Measurements from ENCODE around the gene LRRC3. TPM values are rescaled to one million over a fixed set of nuclear protein-coding genes. Genes with fewer than 3 reads are reported as not detected.

LRRC3 gene
- polyA plus RNA-seq, 3 donors: 0.81 to 2.4 (median 2.1) TPM

- WGBS, 3 donors: 78 to 93% (median 88%) methylated on average over 24 to 43 of the region's 43 CpGs
- no peak overlapping the region for H3K27ac ChIP-seq (ENCODE audit: low read depth, low read length)
These were observed 29.4 kb downstream of the LRRC3 start for GRCh38 chr21:44484498-44485253.

DNA sequence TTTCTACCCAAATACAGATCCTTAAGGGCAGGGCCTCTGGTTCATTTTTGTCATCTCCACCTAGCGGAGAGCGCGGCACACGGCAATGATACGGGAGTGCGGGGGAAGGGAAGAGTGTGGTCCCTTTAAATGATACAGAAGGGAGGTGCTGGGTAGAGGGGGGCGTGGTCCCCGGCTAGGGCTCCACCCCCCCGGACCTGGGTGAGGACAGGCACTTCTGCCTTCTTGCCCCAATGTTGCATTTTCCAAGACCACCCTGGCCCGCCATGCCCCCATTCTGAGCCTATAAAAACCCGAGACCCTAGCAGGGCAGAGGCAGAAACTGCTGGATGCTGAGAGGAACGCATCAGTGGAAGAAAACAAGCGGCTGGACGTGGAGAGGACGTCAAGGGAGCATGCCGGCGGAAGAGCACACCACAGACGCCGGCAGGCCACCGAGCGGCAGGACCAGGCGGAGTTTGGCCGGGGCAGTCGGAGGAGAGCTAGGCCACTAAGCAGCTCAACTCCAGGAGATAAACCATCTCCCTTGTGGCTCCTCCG lies 30.0 kb downstream of the LRRC3 start:
- no peak overlapping the region for H3K27ac ChIP-seq (ENCODE audit: low read depth, low read length)
- 58 to 78% (median 69%) methylated on average over 25 of the region's 25 CpGs for WGBS, 3 donors

DNA sequence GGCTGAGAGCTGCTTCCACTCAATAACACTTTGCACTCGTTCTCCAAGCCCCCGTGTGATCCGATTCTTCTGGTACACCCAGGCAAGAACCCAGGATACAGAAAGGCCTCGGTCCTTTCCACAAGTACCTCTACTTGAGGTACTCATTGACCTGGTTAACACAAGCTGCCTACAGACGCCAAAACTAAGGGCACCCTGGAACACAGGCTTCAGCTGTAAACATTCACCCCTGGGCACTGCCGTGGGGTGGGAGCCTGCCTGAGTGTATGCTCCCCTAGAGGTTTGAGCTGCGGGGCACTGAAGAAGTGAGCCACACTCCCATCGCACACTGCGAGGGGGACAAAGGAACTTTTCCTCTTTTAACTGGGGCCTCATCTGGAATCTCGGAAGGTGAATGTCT lies 30.5 kb downstream of the LRRC3 start:
- WGBS, 3 donors: 63 to 84% (median 77%) methylated on average over 10 of the region's 10 CpGs
- H3K27ac ChIP-seq (ENCODE audit: low read depth, low read length): no peak overlapping the region

- no peak overlapping the region for H3K27ac ChIP-seq (ENCODE audit: low read depth, low read length)
- 77 to 85% (median 83%) methylated on average over 16 of the region's 16 CpGs for WGBS, 3 donors
These were observed 31.0 kb downstream of the LRRC3 start for GRCh38 chr21:44486302-44486701.

- WGBS, 3 donors: 24 to 40% (median 30%) methylated on average over 4 of the region's 4 CpGs
These were observed 32.5 kb downstream of the LRRC3 start for GRCh38 chr21:44487831-44488230.

GRCh38 chr21:44489962-44490361 lies 34.7 kb downstream of the LRRC3 start:
- WGBS, 3 donors: 32 to 37% (median 34%) methylated on average over 7 of the region's 7 CpGs
- no peak overlapping the region for H3K27ac ChIP-seq (ENCODE audit: low read depth, low read length)

More at GRCh38 chr21:44487831-44488230, 32.5 kb downstream of the LRRC3 start:
- no peak overlapping the region for H3K27ac ChIP-seq (ENCODE audit: low read depth, low read length)

DNA sequence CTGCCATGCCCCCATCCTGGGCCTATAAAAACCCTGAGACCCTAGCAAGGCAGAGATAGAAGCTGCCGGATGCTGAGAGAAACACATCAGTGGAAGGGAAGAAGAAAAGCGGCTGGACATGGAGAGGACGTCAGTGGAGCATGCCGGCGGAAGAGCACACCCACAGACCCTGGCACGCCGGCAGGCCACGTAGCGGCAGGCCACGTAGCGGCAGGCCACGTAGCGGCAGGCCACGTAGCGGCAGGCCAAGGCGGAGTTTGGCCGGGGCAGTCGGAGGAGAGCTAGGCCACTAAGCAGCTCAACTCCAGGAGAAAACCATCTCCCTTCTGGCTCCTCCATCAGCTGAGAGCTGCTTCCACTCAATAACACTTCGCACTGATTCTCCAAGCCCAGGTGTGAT lies 35.1 kb downstream of the LRRC3 start:
- no peak overlapping the region for H3K27ac ChIP-seq (ENCODE audit: low read depth, low read length)
- 93 to 96% (median 95%) methylated on average over 19 of the region's 19 CpGs for WGBS, 3 donors

DNA sequence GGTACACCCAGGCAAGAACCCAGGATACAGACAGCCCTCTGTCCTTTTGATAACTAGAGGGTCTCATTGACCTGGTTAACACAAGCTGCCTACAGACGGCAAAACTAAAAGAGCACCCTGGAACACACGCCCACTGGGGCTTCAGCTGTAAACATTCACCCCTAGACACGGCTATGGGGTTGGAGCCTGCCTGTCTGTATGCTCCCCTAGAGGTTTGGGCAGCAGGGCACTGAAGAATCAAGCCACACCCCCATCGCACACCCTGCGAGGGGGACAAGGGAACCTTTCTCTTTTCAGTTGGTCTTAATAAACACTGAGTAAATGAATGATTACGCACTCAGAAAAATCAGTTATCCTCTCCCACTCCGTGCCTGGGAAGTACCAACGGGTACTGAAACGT lies 35.5 kb downstream of the LRRC3 start:
- H3K27ac ChIP-seq (ENCODE audit: low read depth, low read length): no peak overlapping the region
- 58 to 90% (median 87%) methylated on average over 9 of the region's 9 CpGs for WGBS, 3 donors

DNA sequence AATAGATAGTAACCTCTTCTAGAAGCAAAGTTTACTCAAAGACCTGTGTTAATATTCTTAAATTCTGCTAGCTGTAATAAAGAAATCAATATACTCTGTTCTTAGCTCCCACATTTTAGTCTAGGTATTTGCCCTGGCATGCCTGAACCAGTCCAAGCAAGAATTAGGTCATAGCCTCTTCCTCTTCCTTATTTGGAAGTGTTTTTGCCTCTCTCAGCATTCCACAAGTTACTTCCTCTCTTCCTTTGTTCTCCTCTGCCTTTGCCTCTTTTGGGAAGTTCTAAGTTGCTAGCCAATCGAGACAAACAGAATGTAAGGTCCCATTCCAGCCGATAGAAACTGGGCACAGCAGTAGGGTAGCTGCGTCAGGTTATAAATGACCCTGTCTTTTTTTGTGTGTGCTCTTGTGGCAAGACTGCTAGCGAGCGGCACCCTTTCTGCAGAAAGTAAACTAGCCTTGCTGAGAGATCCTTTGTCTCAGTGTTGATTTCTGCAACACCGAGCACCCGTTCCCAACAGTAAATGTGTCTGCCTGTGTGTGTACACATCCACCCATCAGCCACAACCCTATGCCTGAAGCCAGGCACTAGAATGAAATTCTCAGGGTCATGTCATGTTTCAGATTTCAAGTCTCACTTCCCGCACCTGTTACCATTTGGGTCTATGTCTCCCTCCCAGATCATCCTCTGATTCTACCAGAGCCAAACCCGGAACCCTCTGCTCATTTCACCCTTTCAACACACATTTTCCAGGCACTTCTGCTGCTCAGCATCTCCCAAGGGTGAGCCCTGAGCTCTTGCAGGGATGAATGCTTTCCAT lies 37.5 kb downstream of the LRRC3 start:
- H3K27ac ChIP-seq (ENCODE audit: low read depth, low read length): no peak overlapping the region
- 86 to 93% (median 88%) methylated on average over 9 of the region's 9 CpGs for WGBS, 3 donors

DNA sequence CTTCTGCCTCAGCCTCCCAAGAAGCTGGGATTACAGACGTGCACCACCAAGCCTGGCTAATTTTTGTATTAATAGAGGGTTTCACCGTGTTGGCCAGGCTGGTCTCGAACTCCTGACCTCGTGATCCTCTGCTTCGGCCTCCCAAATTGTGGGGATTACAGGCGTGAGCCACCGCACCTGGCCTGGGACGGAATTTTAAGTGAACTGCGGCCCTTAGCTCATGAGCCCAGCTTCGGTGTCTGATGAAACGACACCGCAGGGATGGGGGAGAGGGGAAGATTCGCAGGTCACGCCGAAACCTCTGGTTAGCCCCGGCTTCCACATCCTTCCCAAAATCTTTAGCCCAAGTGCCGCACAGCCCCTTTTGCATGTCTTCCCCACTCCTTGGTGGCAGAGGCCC lies 39.1 kb downstream of the LRRC3 start:
- 87 to 93% (median 91%) methylated on average over 15 to 17 of the region's 17 CpGs for WGBS, 3 donors
- no peak overlapping the region for H3K27ac ChIP-seq (ENCODE audit: low read depth, low read length)

DNA sequence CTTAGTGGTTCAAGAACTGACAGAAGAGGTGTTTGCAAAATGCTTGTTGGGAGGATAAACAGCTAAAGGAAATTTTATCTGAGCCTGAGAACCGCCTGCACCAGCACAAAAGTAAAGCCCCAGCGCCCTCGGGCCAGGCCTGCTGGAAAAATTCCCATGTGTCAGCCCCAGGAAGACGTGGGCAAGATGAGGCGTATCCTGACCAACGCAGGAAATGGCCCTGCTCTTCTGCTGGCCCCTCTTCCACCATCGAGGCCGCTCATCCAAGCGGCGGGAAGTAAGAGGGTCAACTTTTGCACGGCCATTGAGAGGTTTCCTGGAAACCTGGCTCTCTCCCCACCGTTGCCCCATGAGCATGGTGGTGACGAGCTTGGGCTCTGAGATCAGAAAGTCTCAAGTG lies 39.6 kb downstream of the LRRC3 start:
- WGBS, 3 donors: 72 to 88% (median 75%) methylated on average over 13 of the region's 13 CpGs
- H3K27ac ChIP-seq (ENCODE audit: low read depth, low read length): no peak overlapping the region

DNA sequence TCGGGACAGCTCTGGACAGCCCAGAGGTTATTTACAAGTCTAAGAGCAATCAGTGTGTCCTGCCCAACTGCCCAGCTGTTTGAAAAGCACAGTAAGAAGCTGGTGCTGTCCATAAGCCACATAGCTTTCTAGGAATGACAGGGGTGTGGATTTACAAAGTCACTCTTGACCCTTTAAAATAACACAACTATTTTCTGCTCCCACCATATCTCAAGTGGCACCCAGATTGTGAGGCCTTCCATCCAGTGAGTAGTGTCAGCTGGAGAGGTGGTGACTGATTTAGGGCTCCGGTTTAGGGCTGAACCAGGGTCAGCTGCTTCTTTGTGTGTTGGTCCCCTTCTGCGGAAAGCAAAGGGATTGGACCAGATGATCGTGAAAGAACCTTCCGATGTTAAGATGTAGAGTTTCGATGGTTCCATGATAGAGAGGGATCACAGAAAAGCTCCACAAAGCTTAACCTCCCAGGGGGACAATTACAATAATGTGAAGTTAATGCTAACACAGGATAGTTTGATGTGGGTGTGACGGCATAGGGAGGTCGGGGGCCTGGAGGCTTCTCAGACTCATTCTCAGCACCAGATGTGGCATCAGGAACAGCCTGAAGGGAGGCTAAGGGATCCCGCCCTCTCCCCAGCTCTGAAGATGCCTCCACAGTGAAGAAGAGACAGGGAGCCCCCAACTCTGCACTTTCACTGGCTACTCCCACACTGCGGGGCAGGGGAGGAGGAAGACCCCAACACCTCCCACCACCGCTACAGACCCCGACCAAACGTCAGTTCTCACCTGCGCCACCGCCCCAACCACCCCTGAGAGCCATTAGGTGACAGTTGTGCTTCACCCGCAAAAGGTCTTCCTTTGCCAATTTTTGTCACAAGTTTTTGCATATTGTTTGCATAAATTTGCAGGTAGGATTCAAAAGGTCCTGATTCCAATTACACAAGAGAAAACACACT lies 40.6 kb downstream of the LRRC3 start:
- no peak overlapping the region for H3K27ac ChIP-seq (ENCODE audit: low read depth, low read length)
- WGBS, 3 donors: 87 to 90% (median 89%) methylated on average over 16 of the region's 16 CpGs

DNA sequence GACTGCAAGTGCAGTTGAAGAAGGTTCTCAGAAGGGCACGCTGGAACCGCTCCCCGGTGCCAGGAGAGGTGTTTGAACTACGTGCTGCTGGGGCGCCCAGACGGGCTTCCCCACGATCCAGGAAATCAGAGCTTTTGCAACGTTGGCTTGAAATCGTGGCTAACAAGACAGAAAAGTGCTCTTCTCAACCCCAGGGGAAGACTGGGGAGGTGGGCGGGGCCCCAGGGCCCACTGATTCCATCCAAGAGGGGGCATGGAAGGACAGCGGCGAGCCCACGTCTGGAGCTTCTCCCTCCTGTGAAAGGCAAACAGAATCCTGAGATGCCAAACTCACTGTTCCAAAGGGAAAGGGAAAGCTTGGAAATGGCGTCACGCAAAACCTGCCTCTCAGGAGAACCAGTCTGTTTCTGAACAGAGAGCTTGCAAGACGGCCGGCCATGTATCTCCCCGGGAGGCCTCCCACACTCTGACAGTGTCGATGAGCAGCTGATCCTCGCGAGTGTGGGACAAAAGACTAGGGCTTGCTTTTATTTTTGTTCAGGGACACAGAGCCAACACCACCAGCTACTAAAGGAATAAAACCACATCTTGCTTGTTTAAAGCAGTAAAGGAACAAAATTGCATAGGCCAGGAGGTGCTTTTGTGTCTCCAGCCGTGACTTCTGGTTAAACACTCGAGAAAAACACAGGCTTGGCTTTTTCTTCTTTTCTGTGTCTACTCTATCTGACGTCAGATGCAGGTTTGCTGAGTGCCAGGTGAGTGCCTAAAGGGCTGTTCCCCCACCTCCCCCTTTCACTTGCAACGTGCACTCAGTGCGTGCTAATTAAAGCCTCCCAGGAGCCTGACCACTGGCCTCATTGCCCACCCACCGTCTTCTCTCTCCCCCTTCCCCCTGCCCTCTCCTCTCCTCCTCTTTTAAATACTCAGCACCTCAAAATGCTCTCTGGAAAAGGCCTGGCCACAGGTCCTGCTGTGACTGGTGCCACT lies 41.5 kb downstream of the LRRC3 start:
- no peak overlapping the region for H3K27ac ChIP-seq (ENCODE audit: low read depth, low read length)

DNA sequence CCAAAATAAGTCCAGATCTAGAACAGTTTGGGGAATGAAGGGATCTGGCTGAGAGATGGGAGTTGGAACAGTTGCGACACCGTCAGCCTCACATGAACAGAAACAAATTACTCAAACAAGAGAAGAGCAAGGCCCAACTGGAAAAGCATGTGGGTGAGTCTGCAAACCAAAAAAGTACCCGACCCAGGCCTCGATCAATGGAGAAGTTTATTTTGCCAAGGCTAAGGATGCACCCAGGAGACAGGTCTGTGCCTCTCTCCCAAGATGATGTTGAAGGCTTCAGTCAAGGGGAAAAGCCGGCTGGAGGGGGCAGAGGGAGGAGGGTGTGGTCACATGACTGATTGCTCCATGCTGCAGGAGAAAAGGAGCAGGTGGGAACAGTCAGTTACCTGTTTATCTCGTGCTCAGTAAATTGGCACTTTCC lies 42.4 kb downstream of the LRRC3 start:
- no peak overlapping the region for H3K27ac ChIP-seq (ENCODE audit: low read depth, low read length)

More for the DNA sequence above, 41.5 kb downstream of the LRRC3 start:
- 46 to 63% (median 49%) methylated on average over 27 of the region's 27 CpGs for WGBS, 3 donors

DNA sequence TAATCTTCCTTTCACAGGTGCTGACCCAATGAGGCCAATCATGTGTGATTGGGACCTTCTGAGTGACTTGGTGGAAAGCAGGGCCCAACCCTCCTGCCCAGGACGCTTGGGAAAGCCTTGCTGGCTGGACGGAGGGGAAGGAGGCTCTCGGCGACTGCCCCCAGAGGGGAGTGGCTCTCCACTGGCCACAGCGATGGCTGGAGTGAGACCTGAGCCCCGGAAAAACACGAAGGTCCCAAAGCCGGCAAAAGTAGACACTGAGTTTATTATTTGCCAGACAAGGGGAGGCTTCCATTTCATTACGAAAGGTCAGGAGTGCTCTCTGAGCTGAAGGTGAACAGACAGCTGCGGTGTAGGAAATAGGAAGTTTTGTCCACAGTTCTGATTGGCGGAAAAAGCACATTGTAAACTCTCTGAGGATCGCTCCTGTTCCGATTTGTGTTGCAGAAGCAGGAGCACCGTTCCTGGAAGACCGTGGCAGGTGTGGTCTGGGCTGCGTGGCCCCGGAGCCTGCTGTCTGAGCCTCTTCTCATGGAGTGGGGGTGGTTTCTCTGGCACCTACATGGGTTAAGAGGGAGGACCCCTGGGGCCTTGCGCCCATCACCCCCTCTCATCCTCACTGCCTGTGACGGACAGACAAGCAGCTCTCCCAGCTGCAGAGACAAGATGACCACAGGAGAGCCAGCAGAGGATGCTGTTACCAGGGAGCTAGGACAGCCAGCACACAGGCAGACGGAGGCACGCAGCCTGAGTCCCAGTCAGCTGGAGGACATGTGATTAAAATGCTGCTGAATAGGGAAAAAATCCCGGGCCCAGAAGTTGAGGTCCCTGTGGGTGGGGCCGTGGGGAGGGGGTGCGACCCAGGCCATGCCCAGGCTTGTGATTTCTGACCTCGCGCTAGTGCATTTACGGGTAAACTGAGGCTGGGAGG lies 43.2 kb downstream of the LRRC3 start:
- no peak overlapping the region for H3K27ac ChIP-seq (ENCODE audit: low read depth, low read length)
- 52 to 73% (median 66%) methylated on average over 27 of the region's 27 CpGs for WGBS, 3 donors

More for the DNA sequence above, 42.4 kb downstream of the LRRC3 start:
- 48 to 53% (median 53%) methylated on average over 6 of the region's 6 CpGs for WGBS, 3 donors

GRCh38 chr21:44499211-44499560 lies 43.9 kb downstream of the LRRC3 start:
- WGBS, 3 donors: 80 to 86% (median 81%) methylated on average over 18 of the region's 18 CpGs
- no peak overlapping the region for H3K27ac ChIP-seq (ENCODE audit: low read depth, low read length)
